Fibroblast of lung (primary cell): ENCODE measurements around the gene LYVE1. TPM values are rescaled to one million over a fixed set of nuclear protein-coding genes. Genes with fewer than 3 reads are reported as not detected.

Experiments used
- DNase-seq, 2 donors: peaks; one replicate each; pipeline versions ENCODE4 v3.0.0 to v3.0.0-alpha.2; 2010; ENCODE audit warnings: low read depth in 2 of 2
- H2AFZ ChIP-seq: 2 replicates; pipeline ENCODE4 v1.5.1; 2012; ENCODE audit warnings: low read length, control low read depth, inconsistent platforms
- H3K27ac ChIP-seq: 2 replicates; pipeline ENCODE4 v1.5.1; 2011; ENCODE audit warnings: low read length, control low read depth; ENCODE audit not compliant: insufficient read depth
- H3K27me3 ChIP-seq: 2 replicates; pipeline ENCODE4 v1.5.1; 2011; ENCODE audit warnings: mild to moderate bottlenecking, low read length; ENCODE audit not compliant: control insufficient read depth, insufficient read depth
- H3K36me3 ChIP-seq: 2 replicates; pipeline ENCODE4 v1.5.1; 2011; ENCODE audit warnings: low read length; ENCODE audit not compliant: control insufficient read depth, insufficient read depth
- H3K4me1 ChIP-seq: 2 replicates; pipeline ENCODE4 v1.5.1; 2011; ENCODE audit warnings: low read length; ENCODE audit not compliant: control insufficient read depth, insufficient read depth; ENCODE audit errors: extremely low read depth
- H3K4me2 ChIP-seq: 2 replicates; pipeline ENCODE4 v1.5.1; 2011; ENCODE audit warnings: low read length, control low read depth; ENCODE audit not compliant: insufficient read depth; ENCODE audit errors: extremely low read depth
- H3K4me3 ChIP-seq, 4 experiments: fragments of 200-600 bp in 1 of 4; sonication (generic) in 1 of 4; replicated peaks in 1 of 4; 2 replicates each; pipeline ENCODE4 v1.5.1; 2011 to 2016; ENCODE audit warnings: low read length in 4 of 4, low read depth in 3 of 4, mild to moderate bottlenecking in 3 of 4, control low read depth in 2 of 4, inconsistent platforms in 1 of 4, mixed read lengths in 1 of 4; ENCODE audit not compliant: insufficient read depth in 1 of 4; ENCODE audit errors: control extremely low read depth in 1 of 4
- H3K79me2 ChIP-seq: 2 replicates; pipeline ENCODE4 v1.5.1; 2012; ENCODE audit warnings: mild to moderate bottlenecking, low read length, inconsistent platforms; ENCODE audit not compliant: control insufficient read depth, insufficient read depth
- H3K9ac ChIP-seq: 2 replicates; pipeline ENCODE4 v1.5.1; 2011; ENCODE audit warnings: mild to moderate bottlenecking, low read length, control low read depth; ENCODE audit not compliant: insufficient read depth
- H3K9me3 ChIP-seq: 2 replicates; pipeline ENCODE4 v1.5.1; 2012; ENCODE audit warnings: low read depth, low read length; ENCODE audit not compliant: control insufficient read depth, insufficient read depth
- H4K20me1 ChIP-seq: 2 replicates; pipeline ENCODE4 v1.5.1; 2011; ENCODE audit warnings: low read length; ENCODE audit not compliant: control insufficient read depth, insufficient read depth; ENCODE audit errors: extremely low read depth
- EZH2 ChIP-seq: IDR thresholded peaks from 2 replicates; pipeline ENCODE4 v1.5.1; 2012; ENCODE audit warnings: low read length, control low read depth, mild to moderate bottlenecking; ENCODE audit errors: missing control alignments
- polyA plus RNA-seq, 2 donors: library from polyadenylated mRNA; depleted of rRNA in 1 of 2; stranded (reverse) in 1 of 2; unstranded in 1 of 2; fragments of >200 nt; gene quantifications; 2 replicates each; pipeline ENCODE4 v1.2.1, GENCODE V29; 2011 to 2012; ENCODE audit warnings: missing spikeins in 1 of 2
- total RNA-seq: library from RNA; depleted of rRNA; stranded (reverse); fragments of >200 nt; gene quantifications from 2 replicates; pipeline ENCODE4 v1.2.1, GENCODE V29; 2014
- TF ChIP-seq, protein P1 (sequence below), 2 donors: IDR thresholded peaks in 1 of 2; conservative IDR thresholded peaks in 1 of 2; 1 replicate in 1 of 2; 2 replicates in 1 of 2; pipeline ENCODE4 v1.5.1; 2011 to 2012; ENCODE audit warnings: low read length in 2 of 2, control low read depth in 1 of 2, inconsistent platforms in 1 of 2, low read depth in 1 of 2, mild to moderate bottlenecking in 1 of 2

LYVE1 gene
- total and polyA plus RNA-seq, 2 donors (not counting 1 experiment from before 2014, with no cell fraction given), result 0.08 to 0.17 TPM

GRCh38 chr11:10526974-10527918 lies 41.2 kb downstream of the LYVE1 start:
- H3K4me2 ChIP-seq, result no peak overlapping the region
- peaks cover 21% of the 10 kb centered on the region for H3K4me1 ChIP-seq
- peak overlapping the region; percentile 36 for H3K27ac ChIP-seq
- H3K27me3 ChIP-seq, result no peaks in the 10 kb centered on the region
- H2AFZ ChIP-seq, result no peak overlapping the region
- H4K20me1 ChIP-seq, result no peaks in the 10 kb centered on the region
- H3K36me3 ChIP-seq, result peaks cover 2% of the 10 kb centered on the region
- TF ChIP-seq, protein P1, sequence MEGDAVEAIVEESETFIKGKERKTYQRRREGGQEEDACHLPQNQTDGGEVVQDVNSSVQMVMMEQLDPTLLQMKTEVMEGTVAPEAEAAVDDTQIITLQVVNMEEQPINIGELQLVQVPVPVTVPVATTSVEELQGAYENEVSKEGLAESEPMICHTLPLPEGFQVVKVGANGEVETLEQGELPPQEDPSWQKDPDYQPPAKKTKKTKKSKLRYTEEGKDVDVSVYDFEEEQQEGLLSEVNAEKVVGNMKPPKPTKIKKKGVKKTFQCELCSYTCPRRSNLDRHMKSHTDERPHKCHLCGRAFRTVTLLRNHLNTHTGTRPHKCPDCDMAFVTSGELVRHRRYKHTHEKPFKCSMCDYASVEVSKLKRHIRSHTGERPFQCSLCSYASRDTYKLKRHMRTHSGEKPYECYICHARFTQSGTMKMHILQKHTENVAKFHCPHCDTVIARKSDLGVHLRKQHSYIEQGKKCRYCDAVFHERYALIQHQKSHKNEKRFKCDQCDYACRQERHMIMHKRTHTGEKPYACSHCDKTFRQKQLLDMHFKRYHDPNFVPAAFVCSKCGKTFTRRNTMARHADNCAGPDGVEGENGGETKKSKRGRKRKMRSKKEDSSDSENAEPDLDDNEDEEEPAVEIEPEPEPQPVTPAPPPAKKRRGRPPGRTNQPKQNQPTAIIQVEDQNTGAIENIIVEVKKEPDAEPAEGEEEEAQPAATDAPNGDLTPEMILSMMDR (conservative IDR thresholded peaks at IDR 0.05 in 1 of 2, IDR thresholded peaks at IDR 0.05 in 1 of 2; ENCODE audit: low read depth in 1 of 2, low read length in 2 of 2), result no peak
- no peak for TF ChIP-seq EZH2
- H3K9ac ChIP-seq, result no peak overlapping the region
- no peaks in the 10 kb centered on the region for H3K79me2 ChIP-seq
- H3K9me3 ChIP-seq, result no peaks in the 10 kb centered on the region
- H3K4me3 ChIP-seq, result no peak overlapping the region
- DNase-seq, result peak; percentile 36 to 49

DNA sequence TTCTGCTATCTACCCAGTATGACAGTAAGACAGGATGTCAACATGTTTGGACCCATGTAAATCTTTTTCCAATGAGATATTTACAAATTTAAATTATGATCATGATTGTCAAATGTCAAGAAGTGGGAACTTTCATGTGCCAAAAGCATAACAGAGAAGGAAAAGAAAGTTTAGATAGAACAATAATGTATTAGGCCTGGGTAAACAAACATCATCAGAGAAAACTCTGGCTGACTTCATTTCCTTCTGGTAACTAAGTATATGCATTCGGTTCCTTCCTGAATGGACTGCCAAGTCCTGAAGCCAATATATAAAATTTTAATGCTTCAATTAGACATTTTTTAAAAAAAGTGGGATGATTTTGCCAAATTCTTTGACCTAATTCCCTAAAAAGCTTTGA lies 44.0 kb downstream of the LYVE1 start:
- Histone ChIP-seq H3K9ac (no peak overlapping the region), H3K27me3 (no peaks in the 10 kb centered on the region), H3K27ac (no peak overlapping the region), H3K4me3 (no peak overlapping the region), H3K9me3 (no peaks in the 10 kb centered on the region), H3K36me3 (peaks cover 2% of the 10 kb centered on the region), H3K79me2 (no peaks in the 10 kb centered on the region), H2AFZ (no peak overlapping the region), H3K4me1 (peaks cover 19% of the 10 kb centered on the region), H4K20me1 (no peaks in the 10 kb centered on the region), H3K4me2 (no peak overlapping the region)
- no peak for DNase-seq
- TF ChIP-seq, protein P1 (conservative IDR thresholded peaks at IDR 0.05 in 1 of 2, IDR thresholded peaks at IDR 0.05 in 1 of 2; ENCODE audit: low read depth in 1 of 2, low read length in 2 of 2), result no peak
- no peak for TF ChIP-seq EZH2

DNA sequence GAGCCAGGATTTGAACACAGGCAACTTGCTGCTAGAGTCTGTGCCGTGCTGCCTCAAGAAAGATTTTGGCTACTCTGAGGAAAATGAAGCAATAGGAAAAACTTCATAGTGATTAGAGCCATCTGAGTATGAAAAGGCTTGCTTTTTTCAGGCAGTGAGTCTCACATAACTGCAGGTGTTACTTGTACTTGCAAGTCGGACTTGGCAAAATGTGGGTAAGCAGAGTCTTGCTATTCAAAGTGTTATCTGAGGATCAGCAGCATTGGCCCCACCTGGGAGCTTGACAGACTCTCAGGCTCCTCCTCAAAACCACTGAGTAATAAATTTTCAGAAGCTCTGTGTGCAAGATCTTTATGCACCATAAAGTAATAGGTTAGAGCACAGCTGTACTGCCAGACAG lies 45.5 kb downstream of the LYVE1 start:
- H2AFZ ChIP-seq, result no peak overlapping the region
- no peak overlapping the region for H3K4me2 ChIP-seq
- H3K9ac ChIP-seq, result no peak overlapping the region
- H3K27me3 ChIP-seq, result no peaks in the 10 kb centered on the region
- no peak for TF ChIP-seq EZH2
- TF ChIP-seq, protein P1 (conservative IDR thresholded peaks at IDR 0.05 in 1 of 2, IDR thresholded peaks at IDR 0.05 in 1 of 2; ENCODE audit: low read depth in 1 of 2, low read length in 2 of 2), result no peak
- no peak overlapping the region for H3K4me3 ChIP-seq
- peak; percentile 3 to 30 for DNase-seq
- no peaks in the 10 kb centered on the region for H3K9me3 ChIP-seq
- H3K27ac ChIP-seq, result no peak overlapping the region
- H3K4me1 ChIP-seq, result peaks cover 11% of the 10 kb centered on the region
- H3K36me3 ChIP-seq, result peaks cover 2% of the 10 kb centered on the region
- no peaks in the 10 kb centered on the region for H3K79me2 ChIP-seq
- H4K20me1 ChIP-seq, result no peaks in the 10 kb centered on the region
